Mesodermal cell (in vitro differentiated cells): ENCODE measurements around the gene MMRN1.

Experiments
- H3K27ac ChIP-seq: 2 replicates; pipeline ENCODE4 v1.7.0; 2013; ENCODE audit warnings: mild to moderate bottlenecking, low read depth, low read length, moderate library complexity; ENCODE audit not compliant: severe bottlenecking
- H3K36me3 ChIP-seq: 2 replicates; pipeline ENCODE4 v1.7.1; 2013; ENCODE audit warnings: mild to moderate bottlenecking, low read length, moderate library complexity; ENCODE audit not compliant: control insufficient read depth, insufficient read depth
- H3K4me1 ChIP-seq: one replicate; pipeline ENCODE4 v1.7.1; 2013; ENCODE audit warnings: mild to moderate bottlenecking, low read length; ENCODE audit not compliant: insufficient read depth, control insufficient read depth, poor library complexity, severe bottlenecking
- H3K4me3 ChIP-seq: 2 replicates; pipeline ENCODE4 v1.7.0; 2013; ENCODE audit warnings: low read length, control low read depth, mild to moderate bottlenecking; ENCODE audit not compliant: insufficient read depth, poor library complexity, severe bottlenecking; ENCODE audit errors: extremely low read depth
- H3K9me3 ChIP-seq: 2 replicates; pipeline ENCODE4 v1.7.1; 2013; ENCODE audit warnings: mild to moderate bottlenecking, low read length, moderate library complexity; ENCODE audit not compliant: control insufficient read depth
- WGBS, 2 experiments: methylation state at CpG; one replicate each; pipeline ENCODE4 v1.1.5; 2013; ENCODE audit warnings: missing lambda C conversion rate in 2 of 2; ENCODE audit not compliant: insufficient coverage in 2 of 2; 5-methylcytosine and 5-hydroxymethylcytosine counted together

Gene MMRN1

DNA sequence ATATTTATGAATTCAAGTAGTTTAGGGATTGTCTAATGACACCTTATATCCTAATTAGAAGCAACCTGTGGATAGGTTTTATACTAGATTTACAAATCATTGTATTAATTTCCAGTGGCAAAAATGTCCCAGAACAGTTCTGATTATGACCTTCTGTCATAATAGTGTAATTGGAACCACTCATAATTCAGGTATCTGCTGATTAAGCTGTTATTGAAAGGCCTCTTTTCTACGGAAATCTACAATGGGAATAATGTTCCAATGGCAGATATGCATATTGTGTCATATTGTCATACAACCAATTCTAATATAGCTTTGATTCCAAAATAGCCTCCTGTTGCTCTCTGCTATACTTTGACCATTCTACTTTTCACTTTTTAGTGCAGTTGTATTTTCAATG is 19.0 kb downstream of the MMRN1 start:
- H3K4me3 ChIP-seq = no peak overlapping the region
- whole genome bisulfite sequencing, 2 experiments = no CpG with 5 or more reads among the region's 1 CpG
- no peaks in the 10 kb centered on the region for H3K36me3 ChIP-seq
- H3K9me3 ChIP-seq = no peaks in the 10 kb centered on the region
- no peak overlapping the region for H3K27ac ChIP-seq
- no peaks in the 10 kb centered on the region for H3K4me1 ChIP-seq

DNA sequence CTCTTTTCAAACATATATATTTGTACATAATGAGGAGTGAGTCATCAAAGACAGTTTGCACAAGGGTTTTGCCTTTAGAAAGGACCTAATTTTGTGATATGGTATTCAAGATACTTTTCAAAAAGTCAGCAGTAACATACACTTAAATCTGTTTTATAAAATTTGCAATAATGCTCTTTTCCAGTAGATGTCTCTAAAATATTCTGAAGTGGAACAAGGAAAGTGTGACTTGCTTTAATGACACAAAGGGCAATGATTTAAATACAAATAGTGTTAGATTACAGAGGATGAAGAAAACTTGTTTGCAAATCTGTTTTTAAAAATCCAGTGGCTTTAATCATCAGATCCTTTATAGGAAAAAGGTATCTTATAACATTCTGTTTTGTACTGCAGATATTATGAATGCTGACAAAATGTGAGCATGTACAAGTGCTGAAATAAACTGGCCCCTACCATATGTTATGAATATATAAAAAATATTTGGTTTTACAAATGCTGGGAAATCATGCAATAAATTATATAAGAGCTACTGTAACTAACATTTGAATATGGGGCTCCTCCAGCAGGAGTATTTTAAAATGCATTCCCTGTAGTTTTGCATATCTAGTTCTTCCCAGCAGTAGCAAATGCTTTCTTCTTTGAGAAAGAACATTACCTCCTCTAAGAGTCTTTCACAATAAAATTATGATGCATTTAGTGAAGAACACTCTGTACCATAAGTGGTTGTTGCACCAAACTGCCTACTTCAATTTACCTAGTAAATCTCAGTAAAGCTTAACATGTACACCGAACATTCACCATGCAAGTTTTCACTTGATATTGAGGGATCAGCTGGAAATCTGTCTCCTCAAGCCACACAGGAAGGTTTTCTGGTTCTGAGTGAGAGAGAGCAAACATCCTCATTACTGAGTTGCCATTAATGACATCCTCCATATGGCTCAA is 20.2 kb downstream of the MMRN1 start:
- H3K9me3 ChIP-seq = no peaks in the 10 kb centered on the region
- WGBS, 2 experiments = no CpG with 5 or more reads among the region's 1 CpG
- H3K4me1 ChIP-seq = no peaks in the 10 kb centered on the region
- no peaks in the 10 kb centered on the region for H3K36me3 ChIP-seq
- no peak overlapping the region for H3K4me3 ChIP-seq
- H3K27ac ChIP-seq = no peak overlapping the region

DNA sequence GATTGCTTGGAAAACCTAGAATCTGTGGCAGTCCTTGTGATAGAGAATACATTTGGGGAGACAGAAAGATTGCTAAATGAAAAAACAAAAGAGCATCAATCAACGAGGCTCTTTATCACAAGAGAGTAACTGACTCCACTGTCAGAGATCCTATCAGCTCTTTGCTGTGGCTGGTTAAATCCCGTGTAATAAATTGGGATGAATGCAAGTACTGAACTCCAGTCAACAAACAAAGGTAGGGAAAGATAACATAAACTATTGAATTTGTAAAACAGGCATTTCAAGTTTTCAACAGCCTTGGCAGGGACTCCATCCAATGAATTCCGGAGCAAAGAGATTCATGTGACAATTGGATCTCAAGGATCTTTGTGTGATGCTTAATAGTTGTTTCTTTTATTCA is 21.3 kb downstream of the MMRN1 start:
- WGBS, 2 experiments = 75% methylated on average over 1 of the region's 3 CpGs; no CpG with 5 or more reads in 1 of the 2 experiments
- Histone ChIP-seq H3K4me1 (no peaks in the 10 kb centered on the region), H3K27ac (no peak overlapping the region)

DNA sequence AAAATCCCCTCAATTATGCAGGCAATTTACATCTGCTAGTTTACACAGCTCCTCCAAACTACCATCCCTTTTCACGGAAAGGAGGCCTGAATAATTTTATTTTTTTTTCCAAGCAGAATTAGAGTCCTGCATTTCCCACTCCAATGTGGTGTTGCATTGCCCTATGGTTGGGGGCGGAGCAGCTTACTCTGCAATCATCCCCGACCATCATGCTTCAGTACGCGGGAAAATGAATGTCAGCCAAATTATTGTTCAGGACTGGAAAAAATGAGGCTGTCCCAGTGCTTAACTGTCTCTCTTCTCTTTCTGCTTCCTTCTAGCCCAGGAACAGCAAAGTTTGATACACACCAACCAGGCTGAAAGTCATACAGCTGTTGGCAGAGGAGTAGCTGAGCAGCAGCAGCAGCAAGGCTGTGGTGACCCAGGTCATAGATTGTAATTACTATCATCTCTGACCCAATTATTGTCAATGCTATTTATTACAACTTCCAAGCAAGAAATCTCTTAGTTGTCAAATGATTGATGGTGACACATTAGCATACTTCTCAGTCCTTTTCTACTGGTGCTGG is 28.3 kb downstream of the MMRN1 start:
- no peaks in the 10 kb centered on the region for H3K4me1 ChIP-seq
- no peak overlapping the region for H3K4me3 ChIP-seq
- H3K27ac ChIP-seq = no peak overlapping the region
- 90 to 93% methylated on average over 2 to 5 of the region's 5 CpGs for WGBS, 2 experiments
- H3K9me3 ChIP-seq = no peaks in the 10 kb centered on the region
- no peaks in the 10 kb centered on the region for H3K36me3 ChIP-seq

More for the DNA sequence above, 21.3 kb downstream of the MMRN1 start:
- H3K4me3 ChIP-seq = no peak overlapping the region
- H3K36me3 ChIP-seq = no peaks in the 10 kb centered on the region
- H3K9me3 ChIP-seq = no peaks in the 10 kb centered on the region

DNA sequence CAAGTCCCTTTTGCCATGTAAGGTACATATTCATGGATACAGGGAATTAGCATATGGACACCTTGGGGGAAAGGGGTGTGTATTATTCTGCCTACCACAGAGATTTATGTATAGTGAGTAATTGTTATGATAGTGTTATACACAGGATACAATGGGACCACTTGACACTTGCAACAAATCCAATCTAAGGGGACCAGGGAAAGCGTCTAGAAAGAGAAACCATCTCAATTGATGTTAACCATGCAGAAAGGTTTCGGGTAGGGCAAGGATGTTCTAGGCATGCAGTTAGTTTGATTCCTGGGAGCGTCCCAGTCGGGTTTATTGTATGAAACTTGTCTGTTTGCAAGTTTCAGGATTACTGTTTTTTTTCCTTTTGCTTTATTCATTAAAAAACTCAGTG is 34.2 kb downstream of the MMRN1 start:
- no peaks in the 10 kb centered on the region for H3K9me3 ChIP-seq
- 90 to 100% methylated on average over 1 to 3 of the region's 4 CpGs for WGBS, 2 experiments
- no peaks in the 10 kb centered on the region for H3K36me3 ChIP-seq
- H3K4me1 ChIP-seq = no peaks in the 10 kb centered on the region
- no peak overlapping the region for H3K27ac ChIP-seq
- H3K4me3 ChIP-seq = no peak overlapping the region

DNA sequence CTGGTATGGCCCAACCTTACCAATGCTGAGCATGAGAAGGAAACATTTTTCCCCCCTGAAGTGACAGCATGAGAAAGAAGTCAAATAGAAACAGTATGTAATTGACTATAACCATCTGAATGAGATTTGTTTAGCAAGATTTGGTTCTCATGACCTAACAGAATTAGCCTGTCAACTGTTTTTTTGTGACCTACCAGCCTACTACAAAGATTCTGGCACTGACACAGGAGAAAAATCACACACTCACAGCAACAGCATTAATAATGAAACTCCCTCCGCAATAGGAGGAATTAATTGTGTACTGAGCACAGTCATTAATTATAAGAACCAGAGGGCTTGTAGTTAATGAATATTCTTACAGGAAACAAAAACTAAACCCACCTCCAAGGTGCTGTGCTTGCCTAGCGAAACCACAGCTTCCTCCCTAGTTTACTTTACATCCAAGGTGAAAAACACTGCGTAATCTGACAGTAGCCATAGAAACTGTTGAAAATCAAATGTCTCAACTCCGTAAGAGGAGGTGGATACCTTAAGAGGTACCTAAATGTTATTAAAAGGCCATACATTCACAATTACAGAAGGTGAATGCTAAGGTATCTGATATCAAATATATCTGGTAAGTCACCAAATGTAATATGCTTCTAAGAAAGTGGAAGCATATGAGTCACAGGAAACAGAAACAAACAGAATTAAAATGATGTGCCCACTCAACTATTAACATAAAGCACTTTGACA is 34.9 kb downstream of the MMRN1 start:
- H3K9me3 ChIP-seq = no peaks in the 10 kb centered on the region
- WGBS, 2 experiments = no CpG with 5 or more reads among the region's 4 CpGs
- no peaks in the 10 kb centered on the region for H3K4me1 ChIP-seq
- no peaks in the 10 kb centered on the region for H3K36me3 ChIP-seq
- H3K27ac ChIP-seq = no peak overlapping the region
- no peak overlapping the region for H3K4me3 ChIP-seq

DNA sequence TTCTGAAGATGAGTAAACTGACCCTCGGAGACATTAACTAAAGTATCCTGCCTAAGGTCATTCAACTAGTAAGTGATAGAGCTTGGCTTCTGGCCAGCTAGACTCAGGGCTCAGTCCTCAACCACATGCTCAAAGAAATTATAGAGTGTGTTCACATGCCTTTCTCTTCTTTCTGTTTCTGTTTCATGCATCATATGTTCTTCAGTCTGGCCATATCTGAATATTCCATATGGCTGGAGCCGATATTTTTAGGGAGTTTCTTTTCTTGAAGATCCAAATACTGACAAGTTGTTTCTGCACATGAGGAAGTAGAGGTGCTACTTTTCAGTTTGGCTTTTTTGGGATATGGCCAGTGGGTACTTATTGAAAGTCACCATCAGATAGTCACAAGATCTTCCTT is 44.9 kb downstream of the MMRN1 start:
- Histone ChIP-seq H3K36me3 (no peaks in the 10 kb centered on the region), H3K4me1 (no peaks in the 10 kb centered on the region), H3K27ac (no peak overlapping the region), H3K4me3 (no peak overlapping the region), H3K9me3 (no peaks in the 10 kb centered on the region)
- 83 to 100% methylated on average over 1 of the region's 2 CpGs for WGBS, 2 experiments

DNA sequence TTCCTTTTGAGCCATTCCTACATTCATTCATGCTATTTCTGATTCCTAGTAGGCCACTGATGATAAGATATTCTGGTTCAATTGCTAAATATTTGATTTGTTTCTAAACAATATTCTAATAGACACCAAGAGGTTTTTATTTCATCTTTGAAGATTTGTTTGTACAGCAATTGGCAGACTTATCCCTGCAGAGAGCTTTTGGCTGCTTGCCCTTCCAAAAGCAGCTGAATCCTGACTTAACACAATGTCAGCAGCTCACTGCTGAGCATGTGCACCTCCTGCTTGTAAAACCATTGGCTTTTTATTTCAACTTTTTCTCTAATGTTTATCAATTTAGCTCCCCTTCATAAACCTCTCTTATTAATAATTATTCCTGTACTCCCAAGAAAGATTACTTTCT is 45.3 kb downstream of the MMRN1 start:
- H3K4me3 ChIP-seq = no peak overlapping the region

DNA sequence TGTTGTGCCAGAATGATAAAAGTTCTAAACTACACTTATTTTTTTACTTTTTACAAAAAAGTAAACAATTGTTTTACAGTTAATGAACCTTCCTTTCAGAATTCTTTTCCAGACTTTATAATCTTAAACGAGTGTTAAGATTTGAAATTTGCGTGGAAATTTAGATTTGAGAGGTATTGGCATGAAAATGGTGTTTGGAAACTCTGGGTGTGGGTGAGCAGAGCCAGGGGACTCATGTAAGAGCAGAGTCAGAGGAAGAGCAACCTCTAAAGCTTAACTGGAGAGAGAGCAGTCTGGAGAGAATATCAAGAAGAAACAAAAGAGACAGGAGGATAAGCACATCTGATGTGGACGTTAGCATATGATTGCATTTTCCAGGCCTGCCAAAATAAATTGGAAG is 48.2 kb downstream of the MMRN1 start:
- Histone ChIP-seq H3K4me1 (no peaks in the 10 kb centered on the region), H3K36me3 (no peaks in the 10 kb centered on the region), H3K27ac (no peak overlapping the region), H3K9me3 (no peaks in the 10 kb centered on the region), H3K4me3 (no peak overlapping the region)
- 50 to 100% methylated on average over 1 of the region's 3 CpGs for WGBS, 2 experiments

More for the DNA sequence above, 45.3 kb downstream of the MMRN1 start:
- Histone ChIP-seq H3K36me3 (no peaks in the 10 kb centered on the region), H3K4me1 (no peaks in the 10 kb centered on the region), H3K9me3 (no peaks in the 10 kb centered on the region), H3K27ac (no peak overlapping the region)

DNA sequence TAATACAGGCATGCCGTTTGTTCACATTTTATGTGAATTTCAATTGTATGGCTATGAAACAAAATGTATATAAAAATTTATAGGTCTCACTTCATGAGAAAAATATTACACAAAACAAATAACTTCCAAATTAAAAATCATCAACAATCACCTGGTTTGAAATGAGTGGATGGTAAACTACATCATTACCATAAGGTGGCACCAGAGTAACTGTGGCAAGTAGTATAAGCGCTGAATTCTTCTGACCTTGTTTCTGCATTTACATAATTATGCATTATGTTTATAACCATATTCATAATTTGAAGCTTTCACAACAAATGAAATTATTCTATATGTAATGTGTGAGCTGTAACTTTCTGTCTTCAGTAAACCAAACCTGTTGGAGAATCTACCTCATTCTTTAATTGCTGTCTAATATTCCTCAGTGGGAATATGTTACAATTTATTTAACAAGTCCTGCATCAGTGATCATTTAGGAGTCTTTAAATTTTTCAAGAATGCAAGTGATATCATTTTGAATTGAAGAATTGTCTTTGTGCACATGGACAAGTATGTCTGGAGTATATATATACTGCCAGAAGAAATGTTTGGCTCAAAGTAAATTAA is 55.2 kb downstream of the MMRN1 start:
- WGBS, 2 experiments = no CpG with 5 or more reads among the region's 2 CpGs
- Histone ChIP-seq H3K4me3 (no peak overlapping the region), H3K4me1 (no peaks in the 10 kb centered on the region), H3K9me3 (no peaks in the 10 kb centered on the region), H3K36me3 (no peaks in the 10 kb centered on the region), H3K27ac (no peak overlapping the region)
